Measurements from ENCODE around the gene UGT1A6. TPM values are rescaled to one million over a fixed set of nuclear protein-coding genes. Genes with fewer than 3 reads are reported as not detected.

The UGT1A6 gene
- polyA plus RNA-seq, 1 donor, result 0.06 TPM

DNA sequence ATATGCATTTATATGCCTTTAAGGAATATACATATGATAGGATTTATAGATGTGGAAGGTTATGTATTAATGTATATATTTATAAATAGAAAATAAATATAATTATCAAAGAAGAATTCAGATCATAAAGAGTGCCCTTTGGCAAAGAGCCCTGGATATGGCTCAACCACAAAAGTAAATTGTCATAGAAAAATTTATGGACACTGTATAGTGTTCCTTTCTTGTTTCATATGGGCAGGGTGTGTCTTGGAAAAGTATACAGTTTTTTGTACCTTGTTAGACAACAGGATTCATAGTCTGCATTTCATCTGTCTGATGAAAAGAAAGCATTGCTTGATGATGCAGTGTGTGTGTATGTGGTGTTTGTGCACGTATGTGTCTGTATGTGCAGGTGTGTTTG, 8.1 kb upstream of the UGT1A6 start:
- Histone ChIP-seq H3K4me3 (ENCODE audit: low read length) (no peak overlapping the region), H3K36me3 (ENCODE audit: control insufficient read depth, insufficient read depth, low read length) (no peaks in the 10 kb centered on the region), H3K4me1 (ENCODE audit: control insufficient read depth, insufficient read depth, low read length) (no peaks in the 10 kb centered on the region), H3K27ac (ENCODE audit: low read length) (no peak overlapping the region), H3K27me3 (ENCODE audit: control insufficient read depth, insufficient read depth, low read length) (no peaks in the 10 kb centered on the region), H3K9me3 (ENCODE audit: control insufficient read depth, low read depth, low read length) (no peaks in the 10 kb centered on the region)
- WGBS (ENCODE audit: insufficient coverage, low lambda C conversion rate), result no CpG with 5 or more reads among the region's 1 CpG
- DNase-seq, result no peak

DNA sequence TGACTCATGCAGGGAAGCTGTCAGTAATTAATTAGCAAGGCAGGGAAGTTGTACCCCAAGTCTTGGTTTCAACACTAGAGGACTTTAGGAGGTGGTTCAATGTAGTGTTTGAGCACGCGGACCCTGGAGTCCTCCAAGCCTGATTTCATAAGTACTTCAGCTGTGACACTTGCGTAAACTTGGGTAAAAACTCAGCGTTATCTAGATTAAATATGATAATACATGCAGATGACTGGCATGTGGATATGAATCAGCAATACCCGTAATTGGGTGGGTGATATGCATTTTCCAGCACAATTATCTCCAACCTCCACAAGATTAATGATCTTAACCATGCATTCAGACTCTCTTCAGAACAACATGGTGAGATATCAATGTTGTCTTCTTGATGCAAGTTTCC, 5.8 kb upstream of the UGT1A6 start:
- no peak overlapping the region for H3K27ac ChIP-seq (ENCODE audit: low read length)
- no peak for DNase-seq
- no peaks in the 10 kb centered on the region for H3K36me3 ChIP-seq (ENCODE audit: control insufficient read depth, insufficient read depth, low read length)
- H3K4me1 ChIP-seq (ENCODE audit: control insufficient read depth, insufficient read depth, low read length), result no peaks in the 10 kb centered on the region
- H3K27me3 ChIP-seq (ENCODE audit: control insufficient read depth, insufficient read depth, low read length), result no peaks in the 10 kb centered on the region
- no peak overlapping the region for H3K4me3 ChIP-seq (ENCODE audit: low read length)
- no peaks in the 10 kb centered on the region for H3K9me3 ChIP-seq (ENCODE audit: control insufficient read depth, low read depth, low read length)
- no CpG with 5 or more reads among the region's 5 CpGs for WGBS (ENCODE audit: insufficient coverage, low lambda C conversion rate)

DNA sequence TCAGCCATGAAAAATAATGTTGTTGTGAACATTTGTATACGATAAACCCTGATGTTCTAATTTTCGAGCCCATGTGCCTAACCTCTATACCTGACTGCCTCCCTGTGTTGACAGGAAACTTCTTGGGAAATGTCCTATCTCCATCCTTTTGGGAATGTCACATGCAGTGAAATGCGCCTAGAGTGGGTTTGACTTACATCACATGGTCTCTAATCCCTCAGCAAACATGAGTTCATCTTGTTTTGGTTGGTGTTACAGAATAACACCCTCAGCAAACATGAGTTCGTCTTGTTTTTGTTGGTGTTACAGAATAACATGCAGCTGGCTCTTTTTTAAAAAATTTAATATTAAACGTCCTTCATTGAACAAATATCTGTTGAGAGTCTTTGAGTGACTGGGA, 4.3 kb upstream of the UGT1A6 start:
- 85% methylated on average over 4 of the region's 5 CpGs for WGBS (ENCODE audit: insufficient coverage, low lambda C conversion rate)
- Histone ChIP-seq H3K4me3 (ENCODE audit: low read length) (no peak overlapping the region), H3K27me3 (ENCODE audit: control insufficient read depth, insufficient read depth, low read length) (no peaks in the 10 kb centered on the region), H3K4me1 (ENCODE audit: control insufficient read depth, insufficient read depth, low read length) (no peaks in the 10 kb centered on the region), H3K36me3 (ENCODE audit: control insufficient read depth, insufficient read depth, low read length) (no peaks in the 10 kb centered on the region), H3K9me3 (ENCODE audit: control insufficient read depth, low read depth, low read length) (no peaks in the 10 kb centered on the region), H3K27ac (ENCODE audit: low read length) (no peak overlapping the region)
- DNase-seq, result no peak

GRCh38 chr2:233689031-233689430, 3.7 kb upstream of the UGT1A6 start:
- no peak for DNase-seq
- H3K9me3 ChIP-seq (ENCODE audit: control insufficient read depth, low read depth, low read length), result no peaks in the 10 kb centered on the region
- H3K4me1 ChIP-seq (ENCODE audit: control insufficient read depth, insufficient read depth, low read length), result no peaks in the 10 kb centered on the region
- no peaks in the 10 kb centered on the region for H3K36me3 ChIP-seq (ENCODE audit: control insufficient read depth, insufficient read depth, low read length)
- H3K27ac ChIP-seq (ENCODE audit: low read length), result no peak overlapping the region
- no peaks in the 10 kb centered on the region for H3K27me3 ChIP-seq (ENCODE audit: control insufficient read depth, insufficient read depth, low read length)
- no peak overlapping the region for H3K4me3 ChIP-seq (ENCODE audit: low read length)

GRCh38 chr2:233689501-233689900, 3.2 kb upstream of the UGT1A6 start:
- H3K4me3 ChIP-seq (ENCODE audit: low read length), result no peak overlapping the region
- no peaks in the 10 kb centered on the region for H3K4me1 ChIP-seq (ENCODE audit: control insufficient read depth, insufficient read depth, low read length)
- H3K27me3 ChIP-seq (ENCODE audit: control insufficient read depth, insufficient read depth, low read length), result no peaks in the 10 kb centered on the region
- no CpG with 5 or more reads among the region's 3 CpGs for WGBS (ENCODE audit: insufficient coverage, low lambda C conversion rate)
- no peaks in the 10 kb centered on the region for H3K36me3 ChIP-seq (ENCODE audit: control insufficient read depth, insufficient read depth, low read length)
- DNase-seq, result no peak
- no peaks in the 10 kb centered on the region for H3K9me3 ChIP-seq (ENCODE audit: control insufficient read depth, low read depth, low read length)
- no peak overlapping the region for H3K27ac ChIP-seq (ENCODE audit: low read length)

GRCh38 chr2:233690444-233690843, 2.2 kb upstream of the UGT1A6 start:
- no peaks in the 10 kb centered on the region for H3K36me3 ChIP-seq (ENCODE audit: control insufficient read depth, insufficient read depth, low read length)
- no peaks in the 10 kb centered on the region for H3K4me1 ChIP-seq (ENCODE audit: control insufficient read depth, insufficient read depth, low read length)
- H3K4me3 ChIP-seq (ENCODE audit: low read length), result no peak overlapping the region
- DNase-seq, result no peak
- H3K27ac ChIP-seq (ENCODE audit: low read length), result no peak overlapping the region
- no CpG with 5 or more reads among the region's 4 CpGs for WGBS (ENCODE audit: insufficient coverage, low lambda C conversion rate)
- H3K27me3 ChIP-seq (ENCODE audit: control insufficient read depth, insufficient read depth, low read length), result no peaks in the 10 kb centered on the region
- no peaks in the 10 kb centered on the region for H3K9me3 ChIP-seq (ENCODE audit: control insufficient read depth, low read depth, low read length)

GRCh38 chr2:233691443-233692433, 952 bp upstream of the UGT1A6 start:
- no peaks in the 10 kb centered on the region for H3K36me3 ChIP-seq (ENCODE audit: control insufficient read depth, insufficient read depth, low read length)
- no peak overlapping the region for H3K27ac ChIP-seq (ENCODE audit: low read length)
- no peaks in the 10 kb centered on the region for H3K9me3 ChIP-seq (ENCODE audit: control insufficient read depth, low read depth, low read length)
- no peak for DNase-seq
- 83% methylated on average over 2 of the region's 11 CpGs for WGBS (ENCODE audit: insufficient coverage, low lambda C conversion rate)
- no peaks in the 10 kb centered on the region for H3K27me3 ChIP-seq (ENCODE audit: control insufficient read depth, insufficient read depth, low read length)
- H3K4me1 ChIP-seq (ENCODE audit: control insufficient read depth, insufficient read depth, low read length), result no peaks in the 10 kb centered on the region
- H3K4me3 ChIP-seq (ENCODE audit: low read length), result no peak overlapping the region

DNA sequence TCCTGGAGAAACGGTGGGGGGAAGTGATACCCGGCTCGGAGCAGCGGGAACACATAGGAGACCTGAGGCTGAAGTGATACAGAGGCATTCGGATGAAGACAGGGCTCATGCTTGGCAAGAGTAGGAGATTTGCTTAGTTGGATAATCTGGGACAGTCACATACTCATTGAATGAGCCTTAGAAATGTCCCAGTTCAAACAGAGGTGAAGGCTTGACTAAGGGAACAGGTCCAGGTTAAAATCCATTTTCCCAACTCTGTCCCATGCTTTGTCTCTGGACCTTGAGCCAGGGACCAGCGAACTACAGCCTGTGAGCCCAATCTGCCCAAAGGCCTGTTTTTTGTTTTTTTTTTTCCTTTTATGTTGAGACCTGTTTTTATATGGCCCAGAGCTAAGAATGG, 1.3 kb downstream of the UGT1A6 start:
- WGBS (ENCODE audit: insufficient coverage, low lambda C conversion rate), result no CpG with 5 or more reads among the region's 6 CpGs
- Histone ChIP-seq H3K4me3 (ENCODE audit: low read length) (no peak overlapping the region), H3K27me3 (ENCODE audit: control insufficient read depth, insufficient read depth, low read length) (no peaks in the 10 kb centered on the region), H3K4me1 (ENCODE audit: control insufficient read depth, insufficient read depth, low read length) (no peaks in the 10 kb centered on the region), H3K9me3 (ENCODE audit: control insufficient read depth, low read depth, low read length) (no peaks in the 10 kb centered on the region), H3K36me3 (ENCODE audit: control insufficient read depth, insufficient read depth, low read length) (no peaks in the 10 kb centered on the region), H3K27ac (ENCODE audit: low read length) (no peak overlapping the region)
- no peak for DNase-seq

GRCh38 chr2:233698740-233699139, 6.0 kb downstream of the UGT1A6 start:
- no CpG with 5 or more reads among the region's 4 CpGs for WGBS (ENCODE audit: insufficient coverage, low lambda C conversion rate)

GRCh38 chr2:233699424-233700027, 6.8 kb downstream of the UGT1A6 start:
- Histone ChIP-seq H3K27ac (ENCODE audit: low read length) (no peak overlapping the region), H3K27me3 (ENCODE audit: control insufficient read depth, insufficient read depth, low read length) (no peaks in the 10 kb centered on the region), H3K9me3 (ENCODE audit: control insufficient read depth, low read depth, low read length) (no peaks in the 10 kb centered on the region), H3K4me3 (ENCODE audit: low read length) (no peak overlapping the region), H3K36me3 (ENCODE audit: control insufficient read depth, insufficient read depth, low read length) (no peaks in the 10 kb centered on the region), H3K4me1 (ENCODE audit: control insufficient read depth, insufficient read depth, low read length) (no peaks in the 10 kb centered on the region)
- no peak for DNase-seq
- WGBS (ENCODE audit: insufficient coverage, low lambda C conversion rate), result no CpG with 5 or more reads among the region's 8 CpGs

More at GRCh38 chr2:233698740-233699139, 6.0 kb downstream of the UGT1A6 start:
- H3K9me3 ChIP-seq (ENCODE audit: control insufficient read depth, low read depth, low read length), result no peaks in the 10 kb centered on the region
- no peak overlapping the region for H3K4me3 ChIP-seq (ENCODE audit: low read length)
- DNase-seq, result no peak
- no peak overlapping the region for H3K27ac ChIP-seq (ENCODE audit: low read length)
- no peaks in the 10 kb centered on the region for H3K4me1 ChIP-seq (ENCODE audit: control insufficient read depth, insufficient read depth, low read length)
- no peaks in the 10 kb centered on the region for H3K27me3 ChIP-seq (ENCODE audit: control insufficient read depth, insufficient read depth, low read length)
- H3K36me3 ChIP-seq (ENCODE audit: control insufficient read depth, insufficient read depth, low read length), result no peaks in the 10 kb centered on the region
